Astrocyte (in vitro differentiated cells and primary cell): ENCODE measurements around the gene RALGAPB. TPM values are rescaled to one million over a fixed set of nuclear protein-coding genes. Genes with fewer than 3 reads are reported as not detected.
"Not testable (repeated sequence)": the region's sequence is repeated elsewhere in the genome, so short reads cannot be mapped to it uniquely, and the experiment has no call there.

Experiments used
- DNase-seq: peaks from one replicate; pipeline ENCODE4 v3.0.0-alpha.2; 2010; ENCODE audit warnings: low read depth
- FAIRE-seq: peaks from 2 replicates; lab custom pipeline; 2011; peaks lifted over from hg19 to GRCh38; lab: Jason Lieb, UNC
- H2AFZ ChIP-seq: 2 replicates; pipeline ENCODE4 v1.6.0; 2012; ENCODE audit warnings: low read depth, low read length, inconsistent platforms
- H3K27ac ChIP-seq: 2 replicates; pipeline ENCODE4 v1.5.1; 2011; ENCODE audit warnings: low read depth, low read length, inconsistent platforms
- H3K27me3 ChIP-seq: 2 replicates; pipeline ENCODE4 v1.6.0; 2011; ENCODE audit warnings: low read length, inconsistent platforms; ENCODE audit not compliant: insufficient read depth
- H3K36me3 ChIP-seq: 2 replicates; pipeline ENCODE4 v1.5.1; 2011; ENCODE audit warnings: low read length, inconsistent platforms; ENCODE audit not compliant: insufficient read depth
- H3K4me1 ChIP-seq: 2 replicates; pipeline ENCODE4 v1.5.1; 2011; ENCODE audit warnings: low read length, inconsistent platforms; ENCODE audit not compliant: insufficient read depth
- H3K4me2 ChIP-seq: 2 replicates; pipeline ENCODE4 v1.6.0; 2012; ENCODE audit warnings: low read length, inconsistent platforms
- H3K4me3 ChIP-seq: 2 replicates; pipeline ENCODE4 v1.5.1; 2011; ENCODE audit warnings: low read depth, mild to moderate bottlenecking, low read length, inconsistent platforms; ENCODE audit not compliant: insufficient read depth
- H3K79me2 ChIP-seq: 2 replicates; pipeline ENCODE4 v1.6.0; 2012; ENCODE audit warnings: mild to moderate bottlenecking, low read length, inconsistent platforms; ENCODE audit not compliant: insufficient read depth
- H3K9ac ChIP-seq: 2 replicates; pipeline ENCODE4 v1.6.0; 2012; ENCODE audit warnings: mild to moderate bottlenecking, low read length, inconsistent platforms
- H3K9me3 ChIP-seq: 2 replicates; pipeline ENCODE4 v1.5.1; 2012; ENCODE audit warnings: low read depth, mild to moderate bottlenecking, low read length, inconsistent platforms; ENCODE audit not compliant: insufficient read depth
- H4K20me1 ChIP-seq: 2 replicates; pipeline ENCODE4 v1.6.0; 2012; ENCODE audit warnings: low read length, inconsistent platforms; ENCODE audit not compliant: insufficient read depth
- H3K27ac Mint-ChIP-seq: one replicate; pipeline ENCODE4 v1.8.0; 2021; ENCODE audit warnings: mild to moderate bottlenecking, mixed read lengths; ENCODE audit not compliant: unreplicated experiment
- H3K27me3 Mint-ChIP-seq: one replicate; pipeline ENCODE4 v1.8.0; 2021; ENCODE audit warnings: low read depth, mixed read lengths; ENCODE audit not compliant: unreplicated experiment
- H3K36me3 Mint-ChIP-seq: one replicate; pipeline ENCODE4 v1.8.0; 2021; ENCODE audit warnings: low read depth, mixed read lengths; ENCODE audit not compliant: unreplicated experiment
- H3K4me1 Mint-ChIP-seq: one replicate; pipeline ENCODE4 v1.8.0; 2021; ENCODE audit warnings: low read depth, mixed read lengths; ENCODE audit not compliant: unreplicated experiment
- H3K4me3 Mint-ChIP-seq: one replicate; pipeline ENCODE4 v1.8.0; 2021; ENCODE audit warnings: mild to moderate bottlenecking, moderate library complexity, mixed read lengths; ENCODE audit not compliant: unreplicated experiment
- H3K9me3 Mint-ChIP-seq: one replicate; pipeline ENCODE4 v1.8.0; 2021; ENCODE audit warnings: mild to moderate bottlenecking, mixed read lengths; ENCODE audit not compliant: unreplicated experiment
- CTCF ChIP-seq: IDR thresholded peaks from 2 replicates; pipeline ENCODE4 v1.5.1; 2011; ENCODE audit warnings: low read depth, mild to moderate bottlenecking, inconsistent platforms, low read length, moderate library complexity; ENCODE audit not compliant: insufficient read depth
- EZH2 ChIP-seq: IDR thresholded peaks from 2 replicates; pipeline ENCODE4 v1.6.1; 2012; ENCODE audit warnings: mild to moderate bottlenecking, low read length, inconsistent platforms; ENCODE audit not compliant: insufficient read depth
- total RNA-seq: library from RNA; stranded (reverse); gene quantifications from 2 replicates; pipeline ENCODE4 v1.2.1, GENCODE V29; 2021

Gene RALGAPB
- total RNA-seq, 1 donor from 2014 or later, result 40.2 TPM

GRCh38 chr20:38505091-38505455, 32.4 kb downstream of the RALGAPB start:
- no peak overlapping the region for H2AFZ ChIP-seq
- Mint-ChIP-seq H3K27ac (no peak overlapping the region), H3K9me3 (no peaks in the 10 kb centered on the region), H3K27me3 (no peaks in the 10 kb centered on the region), H3K4me1 (no peaks in the 10 kb centered on the region), H3K4me3 (no peak overlapping the region), H3K36me3 (peaks cover 24% of the 10 kb centered on the region)
- FAIRE-seq, result no peak
- H3K4me2 ChIP-seq, result no peak overlapping the region
- peaks cover 25% of the 10 kb centered on the region for H3K36me3 ChIP-seq
- no peaks in the 10 kb centered on the region for H3K27me3 ChIP-seq
- no peaks in the 10 kb centered on the region for H3K9me3 ChIP-seq
- no peaks in the 10 kb centered on the region for H3K4me1 ChIP-seq
- H3K79me2 ChIP-seq, result no peaks in the 10 kb centered on the region
- no peak overlapping the region for H3K27ac ChIP-seq
- no peak overlapping the region for H3K4me3 ChIP-seq
- peaks cover 8% of the 10 kb centered on the region for H4K20me1 ChIP-seq
- no peak for DNase-seq
- H3K9ac ChIP-seq, result no peak overlapping the region
- TF ChIP-seq CTCF, result no peak
- no peak for TF ChIP-seq EZH2

- H3K79me2 ChIP-seq, H3K4me3 ChIP-seq, H2AFZ ChIP-seq, H3K4me1 Mint-ChIP-seq, H3K9me3 Mint-ChIP-seq, H3K27me3 ChIP-seq, H3K36me3 Mint-ChIP-seq, DNase-seq, FAIRE-seq, H3K4me1 ChIP-seq, H3K9me3 ChIP-seq, H3K27me3 Mint-ChIP-seq, H3K9ac ChIP-seq, H3K27ac ChIP-seq, H3K27ac Mint-ChIP-seq, H3K4me2 ChIP-seq, H3K4me3 Mint-ChIP-seq: not testable (repeated sequence)
- Histone ChIP-seq H3K36me3 (peaks cover 20% of the 10 kb centered on the region), H4K20me1 (peaks cover 35% of the 10 kb centered on the region)
These were observed 39.1 kb downstream of the RALGAPB start for GRCh38 chr20:38511726-38512125.

GRCh38 chr20:38514185-38514584, 41.5 kb downstream of the RALGAPB start:
- TF ChIP-seq CTCF, result no peak
- no peak for TF ChIP-seq EZH2
- Mint-ChIP-seq H3K27me3 (no peaks in the 10 kb centered on the region), H3K4me1 (no peaks in the 10 kb centered on the region), H3K9me3 (no peaks in the 10 kb centered on the region), H3K4me3 (no peak overlapping the region), H3K27ac (no peak overlapping the region), H3K36me3 (peaks cover 5% of the 10 kb centered on the region)
- peaks cover 10% of the 10 kb centered on the region for H3K79me2 ChIP-seq
- H3K9me3 ChIP-seq, result no peaks in the 10 kb centered on the region
- H3K4me1 ChIP-seq, result no peaks in the 10 kb centered on the region
- H3K27ac ChIP-seq, result no peak overlapping the region
- no peaks in the 10 kb centered on the region for H3K27me3 ChIP-seq
- DNase-seq (no peak), FAIRE-seq (no peak)
- H3K4me3 ChIP-seq, result no peak overlapping the region
- peaks cover 33% of the 10 kb centered on the region for H4K20me1 ChIP-seq
- peaks cover 31% of the 10 kb centered on the region for H3K36me3 ChIP-seq
- H3K4me2 ChIP-seq, result no peak overlapping the region
- no peak overlapping the region for H2AFZ ChIP-seq
- H3K9ac ChIP-seq, result no peak overlapping the region
